Activated B cell treated with CpG ODN at 0.5 μM for 24 hours (primary cell): ENCODE data around the gene ATP5IF1. TPM values are rescaled to one million over a fixed set of nuclear protein-coding genes. Genes with fewer than 3 reads are reported as not detected.
A peak's percentile ranks its signal among the peaks of the same experiment; 100 is the strongest.

Experiments used
- ATAC-seq: fragments of 200-7000 bp; cut with Tn5 transposase; one replicate; pipeline ENCODE4 v1.10.0; 2021; ENCODE audit warnings: low read depth, mild to moderate bottlenecking, moderate library complexity
- CTCF ChIA-PET: fragments of 350-600 bp; sonication (Branson Sonifier 250); formaldehyde crosslinking; loops from one replicate; lab custom pipeline; 2021; ENCODE audit warnings: antibody characterized with exemption; lab: Charles Lee
- POLR2A ChIA-PET: fragments of 350-600 bp; sonication (Branson Sonifier 250); formaldehyde crosslinking; loops from one replicate; lab custom pipeline; 2021; ENCODE audit warnings: antibody characterized with exemption; lab: Charles Lee
- DNase-seq: peaks from one replicate; pipeline ENCODE4 v3.0.0; 2022
- H3K27ac Mint-ChIP-seq: one replicate; pipeline ENCODE4 v1.8.0; 2020; ENCODE audit warnings: mixed read lengths
- H3K27me3 Mint-ChIP-seq: one replicate; pipeline ENCODE4 v1.8.0; 2021; ENCODE audit warnings: mixed read lengths
- H3K36me3 Mint-ChIP-seq: one replicate; pipeline ENCODE4 v1.8.0; 2021; ENCODE audit warnings: low read depth, mixed read lengths
- H3K4me1 Mint-ChIP-seq: one replicate; pipeline ENCODE4 v1.8.0; 2021; ENCODE audit warnings: mixed read lengths
- H3K4me3 Mint-ChIP-seq: one replicate; pipeline ENCODE4 v1.8.0; 2020; ENCODE audit warnings: mild to moderate bottlenecking, mixed read lengths
- H3K9me3 Mint-ChIP-seq: one replicate; pipeline ENCODE4 v1.8.0; 2020; ENCODE audit warnings: mixed read lengths
- CTCF ChIP-seq: fragments of 200-600 bp; IDR thresholded peaks from one replicate; pipeline ENCODE4 v1.8.0; 2022; ENCODE audit warnings: antibody characterized with exemption, mild to moderate bottlenecking
- intact Hi-C: fragments of 100-400 bp; cut with micrococcal nuclease; formaldehyde crosslinking; loops from one replicate; pipeline ENCODE4 v1.15.1; 2024
- total RNA-seq: library from RNA; stranded (reverse); gene quantifications from 2 replicates; pipeline ENCODE4 v1.2.3, GENCODE V29; 2022

Gene ATP5IF1
- total RNA-seq, 1 donor from 2014 or later, result 87.0 TPM

DNA sequence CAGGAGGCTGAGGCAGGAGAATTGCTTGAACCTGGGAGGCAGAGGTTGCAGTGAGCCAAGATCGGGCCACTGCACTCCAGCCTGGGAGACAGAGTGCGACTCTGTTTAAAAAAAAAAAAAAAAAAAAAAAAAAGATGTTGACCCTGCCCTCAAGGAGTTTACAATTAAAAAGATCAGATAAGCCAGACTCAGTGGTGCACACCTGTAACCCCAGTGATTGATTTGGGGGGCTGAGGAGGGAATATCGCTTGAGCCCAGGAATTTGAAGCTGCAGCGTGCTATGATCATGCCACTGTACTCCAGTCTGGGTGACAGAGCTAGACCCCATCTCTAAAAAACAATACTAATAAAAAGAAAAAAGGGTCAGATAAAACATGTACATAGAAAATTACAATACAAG is 21.8 kb downstream of the ATP5IF1 start:
- H3K4me3 Mint-ChIP-seq, result no peak overlapping the region
- DNase-seq (no peak), ATAC-seq (no peak)
- H3K36me3 Mint-ChIP-seq, result no peaks in the 10 kb centered on the region
- H3K27ac Mint-ChIP-seq, result no peak overlapping the region
- peaks cover 6% of the 10 kb centered on the region for H3K27me3 Mint-ChIP-seq
- H3K9me3 Mint-ChIP-seq, result no peaks in the 10 kb centered on the region
- intact Hi-C loops, result loop anchor here (2.0 kb wide), 1 partner anchor 13 kb away; no protein-coding TSS in a partner anchor
- H3K4me1 Mint-ChIP-seq, result peaks cover 23% of the 10 kb centered on the region
- ChIA-PET CTCF (interaction anchor here (0.7 to 1.2 kb wide), 2 partner anchors 9 to 102 kb away, joined by 4 to 17 read pairs; no protein-coding TSS in a partner anchor), POLR2A (interaction anchor here (0.8 to 5.1 kb wide), 5 partner anchors 8 to 71 kb away, joined by 3 to 79 read pairs (median 35); partner anchors contain the start of genes ATP5IF1 and MED18)
- no peak for TF ChIP-seq CTCF

DNA sequence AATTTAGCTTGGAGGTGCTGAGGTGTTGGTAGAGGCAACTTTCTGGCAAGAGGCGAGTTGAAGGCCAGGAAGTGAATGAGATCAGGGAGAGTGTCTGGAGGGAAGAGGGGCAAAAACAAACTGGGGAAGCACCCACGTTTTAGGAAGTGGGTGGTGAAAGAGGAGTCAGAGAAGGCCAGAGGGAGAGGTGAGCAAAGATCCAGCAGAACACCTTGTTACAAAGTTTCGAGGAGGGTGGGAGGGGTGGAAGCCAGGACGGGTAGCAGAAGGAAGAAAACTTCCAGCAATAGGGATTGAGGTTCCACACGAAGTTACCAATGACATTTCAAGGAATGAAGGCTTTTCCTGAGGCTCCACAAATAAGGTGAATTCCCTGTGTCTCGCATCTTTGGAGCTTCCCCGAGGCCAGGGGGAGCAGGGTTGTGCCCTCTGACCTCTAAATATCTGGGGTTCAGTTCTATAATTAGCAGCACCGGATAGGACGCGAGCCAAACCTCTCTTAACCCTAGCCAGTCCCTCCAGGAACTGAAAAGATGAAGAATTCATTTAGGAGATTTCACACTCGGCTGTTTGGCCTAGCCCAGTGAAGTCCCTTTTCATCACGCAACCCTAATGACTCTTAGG is 22.8 kb downstream of the ATP5IF1 start:
- ATAC-seq (no peak), DNase-seq (no peak)
- Mint-ChIP-seq H3K4me3 (peak overlapping the region; percentile 82), H3K9me3 (no peaks in the 10 kb centered on the region), H3K36me3 (no peaks in the 10 kb centered on the region), H3K4me1 (peaks cover 23% of the 10 kb centered on the region), H3K27me3 (peaks cover 6% of the 10 kb centered on the region), H3K27ac (peak overlapping the region; percentile 79)
- TF ChIP-seq CTCF, result no peak
- intact Hi-C loops, result loop anchor here (1.0 to 2.0 kb wide), 5 partner anchors 10 to 385 kb away; partner anchors contain the start of genes MED18 and TAF12
- ChIA-PET POLR2A (interaction anchor here (0.8 to 5.1 kb wide), 9 partner anchors 9 to 249 kb away, joined by 3 to 79 read pairs (median 7); partner anchors contain the start of genes ATP5IF1, MED18 and RCC1), CTCF (interaction anchor here (0.7 to 1.2 kb wide), 2 partner anchors 10 to 101 kb away, joined by 4 to 17 read pairs; no protein-coding TSS in a partner anchor)

DNA sequence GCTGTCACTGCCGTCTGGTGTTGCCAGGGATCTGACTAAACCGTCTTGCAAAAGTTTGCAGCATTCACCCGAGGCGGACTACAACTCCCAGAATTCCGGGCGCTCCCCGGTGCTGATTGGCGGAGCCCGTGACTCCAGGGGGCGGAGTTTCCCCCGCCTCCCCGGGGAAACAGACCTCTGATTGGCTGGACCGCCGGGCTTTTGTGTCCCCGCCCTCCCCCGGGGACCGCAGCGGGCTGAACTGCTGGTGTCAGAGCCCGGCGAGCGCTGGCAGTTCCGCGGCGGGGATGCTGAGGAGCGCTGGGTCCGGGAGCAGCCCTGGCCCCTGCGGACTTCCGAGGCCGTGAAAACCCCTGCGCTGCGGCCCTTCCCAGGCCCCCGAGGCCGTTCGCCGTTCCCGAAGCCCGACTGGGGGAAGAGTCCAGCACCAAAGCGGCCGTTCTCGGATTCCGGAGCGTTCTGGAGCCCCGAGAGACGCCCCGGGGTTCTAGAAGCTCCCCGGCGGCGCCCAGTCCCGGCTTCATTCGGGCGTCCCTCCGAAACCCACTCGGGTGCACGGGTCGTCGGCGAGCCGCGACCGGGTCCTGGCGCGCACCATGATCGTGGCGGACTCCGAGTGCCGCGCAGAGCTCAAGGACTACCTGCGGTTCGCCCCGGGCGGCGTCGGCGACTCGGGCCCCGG is 23.5 kb downstream of the ATP5IF1 start, which contains the start of gene SESN2:
TSS of gene SESN2 (plus strand) at position 267 of the 682 bp plus-strand sequence. CDS start at position 597, 330 bp downstream.
- intact Hi-C loops, result loop anchor here (1.0 to 2.0 kb wide), 5 partner anchors 11 to 384 kb away; partner anchors contain the start of genes MED18 and TAF12
- H3K4me3 Mint-ChIP-seq, result peak within 1 kb of the TSS; percentile 82
- no peak for TF ChIP-seq CTCF
- POLR2A ChIA-PET, result interaction anchor here (0.6 to 5.1 kb wide), 15 partner anchors 10 to 389 kb away, joined by 3 to 79 read pairs (median 6); partner anchors contain the start of genes ATP5IF1, DNAJC8, MED18 and PHACTR4
- DNase-seq (peak; percentile 99), ATAC-seq (peak; percentile 98)
- peaks cover 23% of the 10 kb centered on the region for H3K4me1 Mint-ChIP-seq
- H3K36me3 Mint-ChIP-seq, result no peaks in the 10 kb centered on the region
- H3K27ac Mint-ChIP-seq, result peak within 1 kb of the TSS; percentile 79
- CTCF ChIA-PET, result interaction anchor here (0.9 to 1.5 kb wide), 2 partner anchors 11 to 100 kb away, joined by 3 to 4 read pairs; no protein-coding TSS in a partner anchor
- H3K9me3 Mint-ChIP-seq, result no peaks in the 10 kb centered on the region
- peaks cover 6% of the 10 kb centered on the region for H3K27me3 Mint-ChIP-seq

DNA sequence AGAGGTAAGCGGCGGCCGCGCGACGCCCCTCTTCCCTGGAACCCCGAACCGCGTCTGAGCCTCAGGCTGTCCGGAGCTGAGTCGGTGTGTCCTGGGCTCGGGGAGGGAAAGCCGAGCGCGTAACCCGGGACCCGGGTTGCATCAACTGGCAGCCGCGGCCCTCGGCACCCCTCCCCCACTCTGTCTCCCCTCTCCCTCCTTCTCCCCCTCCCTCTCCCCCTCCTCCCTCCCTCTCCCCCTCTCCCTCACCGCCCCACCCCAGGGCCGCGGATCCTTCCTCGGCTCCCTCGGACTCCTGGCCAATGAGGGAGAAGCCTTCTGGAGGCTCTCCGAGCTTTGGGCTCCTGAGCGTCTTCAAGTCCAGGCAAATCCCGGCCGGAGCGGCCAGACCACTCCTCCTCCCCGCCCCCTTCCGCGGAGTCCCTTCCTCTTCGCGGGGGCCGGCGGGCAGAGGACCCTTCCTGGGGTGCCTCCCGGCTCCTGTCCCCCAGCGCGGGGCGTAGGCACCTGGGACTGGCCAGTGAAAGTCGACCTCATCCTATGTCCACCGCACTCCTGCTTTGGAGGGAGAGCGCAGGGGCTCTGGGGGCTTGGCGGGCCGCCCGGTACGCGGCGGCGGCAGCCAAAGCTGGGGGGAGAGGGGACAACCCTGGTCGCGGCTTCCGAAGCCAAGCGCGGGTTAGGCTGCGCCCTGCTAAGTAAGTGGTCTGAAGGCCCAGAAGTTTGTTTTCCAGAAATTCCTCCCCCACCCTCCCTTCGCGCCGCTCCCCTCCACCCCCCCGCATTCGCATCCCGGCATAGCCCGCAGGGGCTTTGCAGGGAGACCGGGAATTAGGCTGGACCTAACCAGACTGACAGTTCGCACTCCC is 24.2 kb downstream of the ATP5IF1 start:
- H3K27ac Mint-ChIP-seq, result peak overlapping the region; percentile 18
- intact Hi-C loops, result loop anchor here (1.0 to 2.0 kb wide), 5 partner anchors 12 to 383 kb away; partner anchors contain the start of genes MED18 and TAF12
- peak overlapping the region; percentile 82 for H3K4me3 Mint-ChIP-seq
- H3K27me3 Mint-ChIP-seq, result peaks cover 6% of the 10 kb centered on the region
- CTCF ChIA-PET, result interaction anchor here (0.9 to 2.3 kb wide), 3 partner anchors 11 to 100 kb away, joined by 3 to 8 read pairs (median 4); no protein-coding TSS in a partner anchor
- H3K9me3 Mint-ChIP-seq, result no peaks in the 10 kb centered on the region
- TF ChIP-seq CTCF, result no peak
- peak; percentile 33 for DNase-seq
- H3K4me1 Mint-ChIP-seq, result peaks cover 23% of the 10 kb centered on the region
- ATAC-seq, result no peak
- no peaks in the 10 kb centered on the region for H3K36me3 Mint-ChIP-seq
- POLR2A ChIA-PET, result interaction anchor here (0.6 to 5.1 kb wide), 17 partner anchors 11 to 557 kb away, joined by 3 to 79 read pairs (median 5); partner anchors contain the start of genes ATP5IF1, DNAJC8, MED18 and PHACTR4
